Liver (tissue), 3 donors: ENCODE measurements around the gene TPRG1L.

ENCODE experiments used
- JUND ChIP-seq, 2 donors: IDR thresholded peaks; 2 replicates each; pipeline ENCODE4 v1.6.1; 2016; ENCODE audit warnings: antibody characterized with exemption in 2 of 2
- REST ChIP-seq: IDR thresholded peaks from 2 replicates; pipeline ENCODE4 v1.6.1; 2016; ENCODE audit warnings: antibody characterized with exemption, mild to moderate bottlenecking
- SP1 ChIP-seq: IDR thresholded peaks from 2 replicates; pipeline ENCODE4 v1.6.1; 2018; ENCODE audit warnings: antibody characterized with exemption, mild to moderate bottlenecking
- TF ChIP-seq, protein P1 (sequence below): fragments of 150-350 bp; IDR thresholded peaks from 2 replicates; pipeline ENCODE4 v1.5.1; 2017; ENCODE audit warnings: improper control_type of control experiment, low read depth, low read length; ENCODE audit not compliant: missing input control
- donor health status: healthy.
- donor health status: healthy.

- TF ChIP-seq SP1 (no peak), REST (no peak), JUND (IDR thresholded peaks at IDR 0.05) (no peak)
- TF ChIP-seq, protein P1, sequence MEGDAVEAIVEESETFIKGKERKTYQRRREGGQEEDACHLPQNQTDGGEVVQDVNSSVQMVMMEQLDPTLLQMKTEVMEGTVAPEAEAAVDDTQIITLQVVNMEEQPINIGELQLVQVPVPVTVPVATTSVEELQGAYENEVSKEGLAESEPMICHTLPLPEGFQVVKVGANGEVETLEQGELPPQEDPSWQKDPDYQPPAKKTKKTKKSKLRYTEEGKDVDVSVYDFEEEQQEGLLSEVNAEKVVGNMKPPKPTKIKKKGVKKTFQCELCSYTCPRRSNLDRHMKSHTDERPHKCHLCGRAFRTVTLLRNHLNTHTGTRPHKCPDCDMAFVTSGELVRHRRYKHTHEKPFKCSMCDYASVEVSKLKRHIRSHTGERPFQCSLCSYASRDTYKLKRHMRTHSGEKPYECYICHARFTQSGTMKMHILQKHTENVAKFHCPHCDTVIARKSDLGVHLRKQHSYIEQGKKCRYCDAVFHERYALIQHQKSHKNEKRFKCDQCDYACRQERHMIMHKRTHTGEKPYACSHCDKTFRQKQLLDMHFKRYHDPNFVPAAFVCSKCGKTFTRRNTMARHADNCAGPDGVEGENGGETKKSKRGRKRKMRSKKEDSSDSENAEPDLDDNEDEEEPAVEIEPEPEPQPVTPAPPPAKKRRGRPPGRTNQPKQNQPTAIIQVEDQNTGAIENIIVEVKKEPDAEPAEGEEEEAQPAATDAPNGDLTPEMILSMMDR, result no peak
These were observed 27.2 kb downstream of the TPRG1L start, which contains the start of gene TP73 for GRCh38 chr1:3651930-3652547.
